SHP77 treated with DMSO at 0.1 percent for 48 hours (cell line): Measurements from ENCODE around the gene KMT2E.
"Not testable (repeated sequence)": the region's sequence is repeated elsewhere in the genome, so short reads cannot be mapped to it uniquely, and the experiment has no call there.

Source experiments
- DNase-seq: peaks from one replicate; lab custom pipeline; 2025; lab: John Stamatoyannopoulos, UW

KMT2E gene

GRCh38 chr7:105013816-105014692 lies at the start of gene KMT2E:
KMT2E (plus strand) TSS chr7:105014205; CDS start chr7:105040953, 26,748 bp downstream.
- peak; percentile 53 for DNase-seq

GRCh38 chr7:104964626-104965236 lies 49.3 kb upstream of the KMT2E start:
- DNase-seq: no peak

GRCh38 chr7:104966022-104966421 lies 48.0 kb upstream of the KMT2E start:
- no peak for DNase-seq

GRCh38 chr7:104967088-104967487 lies 46.9 kb upstream of the KMT2E start:
- no peak for DNase-seq

GRCh38 chr7:104967595-104967994 lies 46.4 kb upstream of the KMT2E start:
- DNase-seq: no peak

GRCh38 chr7:104968648-104969047 lies 45.4 kb upstream of the KMT2E start:
- no peak for DNase-seq

GRCh38 chr7:104969183-104969582 lies 44.8 kb upstream of the KMT2E start:
- no peak for DNase-seq

GRCh38 chr7:104971290-104972071 lies 42.5 kb upstream of the KMT2E start:
- no peak for DNase-seq

GRCh38 chr7:104972500-104972899 lies 41.5 kb upstream of the KMT2E start:
- DNase-seq: no peak

GRCh38 chr7:104973227-104973626 lies 40.8 kb upstream of the KMT2E start:
- DNase-seq: no peak

GRCh38 chr7:104973909-104974415 lies 40.0 kb upstream of the KMT2E start:
- DNase-seq: no peak

- not testable (repeated sequence) for DNase-seq
Measured at GRCh38 chr7:104975553-104975952, 38.5 kb upstream of the KMT2E start.

- no peak for DNase-seq
Measured at GRCh38 chr7:104976966-104977636, 36.9 kb upstream of the KMT2E start.

GRCh38 chr7:104978460-104978859 lies 35.5 kb upstream of the KMT2E start:
- DNase-seq: no peak

GRCh38 chr7:104979167-104979841 lies 34.7 kb upstream of the KMT2E start:
- no peak for DNase-seq

- no peak for DNase-seq
Measured at GRCh38 chr7:104980440-104980839, 33.6 kb upstream of the KMT2E start.

GRCh38 chr7:104980841-104981671 lies 32.9 kb upstream of the KMT2E start:
- DNase-seq: peak; percentile 40

GRCh38 chr7:104981672-104982037 lies 32.4 kb upstream of the KMT2E start:
- DNase-seq: no peak

GRCh38 chr7:104982308-104983075 lies 31.5 kb upstream of the KMT2E start:
- no peak for DNase-seq
